GM12878 (cell line): ENCODE results near the gene RTN4RL1. TPM values are rescaled to one million over a fixed set of nuclear protein-coding genes. Genes with fewer than 3 reads are reported as not detected.
A peak's percentile ranks its signal among the peaks of the same experiment; 100 is the strongest.

ENCODE experiments used
- ATAC-seq: fragments of 200-7000 bp; cut with Tn5 transposase; 3 replicates; pipeline ENCODE4 v1.9.1; 2020; ENCODE audit warnings: mild to moderate bottlenecking, moderate library complexity
- BruUV-seq: library from RNA; stranded (reverse); fragments of 400-500 nt; replicated peaks from 2 replicates; lab custom pipeline; 2021; lab: Mats Ljungman, UMichigan
- CTCF ChIA-PET: fragments of 300-600 bp; sonication (Branson Sonifier 250); formaldehyde crosslinking; extraction: SDS; loops from one replicate; lab custom pipeline; 2021; ENCODE audit warnings: inconsistent platforms; lab: Yijun Ruan, JAX
- POLR2A ChIA-PET: fragments of 350-600 bp; formaldehyde crosslinking; extraction: SDS; loops from one replicate; lab custom pipeline; 2021; ENCODE audit warnings: inconsistent platforms; lab: Charles Lee
- RAD21 ChIA-PET: fragments of 300-600 bp; sonication (Branson Sonifier 250); formaldehyde crosslinking; loops from one replicate; lab custom pipeline; 2023; ENCODE audit warnings: antibody characterized with exemption; ENCODE audit not compliant: unreplicated experiment; lab: Charles Lee
- SMC1A ChIA-PET: fragments of 300-600 bp; sonication (Branson Sonifier 250); formaldehyde crosslinking; loops from one replicate; lab custom pipeline; 2023; ENCODE audit not compliant: unreplicated experiment, uncharacterized antibody; lab: Charles Lee
- DNase-seq: peaks from one replicate; pipeline ENCODE4 v3.0.0-alpha.2; 2011; ENCODE audit warnings: low read depth, low spot score
- FAIRE-seq: peaks from 3 replicates; lab custom pipeline; 2011; peaks lifted over from hg19 to GRCh38; lab: Jason Lieb, UNC
- H2AFZ ChIP-seq: 2 replicates; pipeline ENCODE4 v1.6.0; 2011; ENCODE audit warnings: low read depth, low read length, control low read depth; ENCODE audit not compliant: control insufficient read depth
- H3K27ac ChIP-seq: 2 replicates; pipeline ENCODE4 v1.5.1; 2011; ENCODE audit warnings: control low read depth; ENCODE audit not compliant: control insufficient read depth, insufficient read depth
- H3K27me3 ChIP-seq, 2 experiments: replicated peaks in 1 of 2; 2 replicates each; pipeline versions ENCODE4 v1.6.0 to v1.6.1; 2011; ENCODE audit warnings: low read length in 1 of 2; ENCODE audit not compliant: control insufficient read depth in 2 of 2, insufficient read depth in 2 of 2
- H3K36me3 ChIP-seq, 2 experiments: 2 replicates each; pipeline ENCODE4 v1.5.1; 2011; ENCODE audit warnings: low read length in 1 of 2; ENCODE audit not compliant: control insufficient read depth in 2 of 2, insufficient read depth in 2 of 2
- H3K4me1 ChIP-seq: 2 replicates; pipeline ENCODE4 v1.6.1; 2011; ENCODE audit warnings: mild to moderate bottlenecking, low read length, moderate library complexity, mixed read lengths; ENCODE audit not compliant: control insufficient read depth, insufficient read depth
- H3K4me2 ChIP-seq: 2 replicates; pipeline ENCODE4 v1.6.0; 2011; ENCODE audit warnings: control low read depth; ENCODE audit not compliant: control insufficient read depth, insufficient read depth
- H3K4me3 ChIP-seq: fragments of 200-600 bp; sonication (generic); 2 replicates; pipeline ENCODE4 v1.5.1; 2016
- H3K79me2 ChIP-seq: 2 replicates; pipeline ENCODE4 v1.6.0; 2011; ENCODE audit warnings: low read length; ENCODE audit not compliant: control insufficient read depth, insufficient read depth
- H3K9ac ChIP-seq: 2 replicates; pipeline ENCODE4 v1.8.0; 2011; ENCODE audit warnings: low read length, control low read depth, mixed read lengths; ENCODE audit not compliant: control insufficient read depth, insufficient read depth
- H3K9me3 ChIP-seq: replicated peaks from 3 replicates; pipeline ENCODE4 v1.5.1; 2011; ENCODE audit warnings: mild to moderate bottlenecking, low read length; ENCODE audit not compliant: control insufficient read depth, insufficient read depth
- H4K20me1 ChIP-seq: 2 replicates; pipeline ENCODE4 v1.6.0; 2011; ENCODE audit not compliant: control insufficient read depth, insufficient read depth
- ASH2L ChIP-seq: fragments of 300-600, 200-600 bp; sonication (generic); IDR thresholded peaks from 2 replicates; pipeline ENCODE4 v1.6.1; 2017; ENCODE audit warnings: low read depth, mild to moderate bottlenecking, borderline replicate concordance
- CBX5 ChIP-seq: sonication (generic); IDR thresholded peaks from 2 replicates; pipeline ENCODE4 v1.6.1; 2016; ENCODE audit warnings: low read depth, moderate library complexity, mild to moderate bottlenecking, inconsistent platforms
- CREM ChIP-seq: IDR thresholded peaks from 2 replicates; pipeline ENCODE4 v1.6.1; 2014; ENCODE audit warnings: antibody characterized with exemption, low read depth
- IKZF1 ChIP-seq: fragments of 450-650 bp; conservative IDR thresholded peaks from 2 replicates; pipeline ENCODE4 v1.6.1; 2017; ENCODE audit warnings: antibody characterized with exemption, mild to moderate bottlenecking
- JUNB ChIP-seq: IDR thresholded peaks from 2 replicates; pipeline ENCODE4 v1.6.1; 2016; ENCODE audit warnings: antibody characterized with exemption, mild to moderate bottlenecking
- WGBS: methylation state at CpG from one replicate; pipeline ENCODE4 v1.1.6; 2016; ENCODE audit warnings: low lambda C conversion rate; ENCODE audit not compliant: insufficient replicate concordance, insufficient coverage; ENCODE audit errors: missing lambda C conversion rate; 5-methylcytosine and 5-hydroxymethylcytosine counted together
- in situ Hi-C: fragments of 300-500 bp; cut with MboI; formaldehyde crosslinking; loops from 9 replicates; pipeline ENCODE4 v1.14.3; 2018; ENCODE audit warnings: mixed read lengths
- intact Hi-C: fragments of 100-400 bp; cut with micrococcal nuclease; formaldehyde crosslinking; loops from one replicate; pipeline ENCODE4 v1.14.2; 2022; ENCODE audit not compliant: unreplicated experiment
- polyA plus RNA-seq, 11 experiments: library from polyadenylated mRNA; depleted of rRNA in 4 of 11; unstranded in 6 of 11; stranded (reverse) in 5 of 11; fragments of >200 nt; fragmentation: Nextera tagmentation in 4 of 11; fragmentation: Illumina TruSeq in 1 of 11; extraction: Ambion mirVana in 4 of 11; extraction: Trizol in 1 of 11; gene quantifications; 1 replicate in 1 of 11; 2 replicates in 10 of 11; pipeline versions ENCODE4 v1.2.1 to v1.2.3, GENCODE V29; 2011 to 2016; ENCODE audit warnings: inconsistent platforms in 2 of 11, missing spikeins in 2 of 11, low read depth in 1 of 11
- total RNA-seq, 4 experiments: library from RNA; depleted of rRNA in 3 of 4; stranded (reverse); fragments of >200 nt in 3 of 4; fragmentation: Illumina TruSeq in 1 of 4; extraction: Trizol in 1 of 4; gene quantifications; 2 replicates each; pipeline versions ENCODE4 v1.2.1 to v1.2.3, GENCODE V29; 2013 to 2021
- TF ChIP-seq, protein P1 (sequence below): IDR thresholded peaks from 2 replicates; pipeline ENCODE4 v1.6.1; 2012; ENCODE audit warnings: mild to moderate bottlenecking, low read depth, low read length
- TF ChIP-seq, protein P2 (sequence below): fragments of 450-650 bp; conservative IDR thresholded peaks from 2 replicates; pipeline ENCODE4 v1.6.1; 2017; ENCODE audit warnings: mild to moderate bottlenecking, moderate library complexity
- TF ChIP-seq, protein P3 (sequence below): fragments of 450-650 bp; IDR thresholded peaks from 2 replicates; pipeline ENCODE4 v1.6.1; 2017; ENCODE audit warnings: mild to moderate bottlenecking, moderate library complexity
- TF ChIP-seq, protein P4 (sequence below): fragments of 450-650 bp; IDR thresholded peaks from 2 replicates; pipeline ENCODE4 v1.6.1; 2016; ENCODE audit warnings: mild to moderate bottlenecking

RTN4RL1 gene
- total and polyA plus RNA-seq, 10 of the 15 experiments (the other 5 are each of a cell fraction or from before 2014, with no cell fraction given), result 0.08 to 0.11 (median 0.10) TPM; not detected in 7

DNA sequence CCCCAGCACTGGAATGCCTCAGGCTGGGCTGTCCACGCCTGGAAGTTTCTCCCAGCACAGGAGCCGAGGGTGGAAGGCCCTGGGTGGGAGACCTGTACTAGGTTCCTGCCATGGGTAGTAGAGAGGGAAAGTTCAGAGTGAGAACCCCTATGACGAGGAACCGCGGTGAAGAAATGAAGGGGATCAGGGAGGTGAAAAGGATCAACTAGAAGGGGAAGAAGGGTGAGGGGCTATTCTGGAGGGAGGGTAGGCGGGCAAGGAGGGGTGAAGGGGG is 35.2 kb upstream of the RTN4RL1 start (continued):
- TF ChIP-seq, protein P1, sequence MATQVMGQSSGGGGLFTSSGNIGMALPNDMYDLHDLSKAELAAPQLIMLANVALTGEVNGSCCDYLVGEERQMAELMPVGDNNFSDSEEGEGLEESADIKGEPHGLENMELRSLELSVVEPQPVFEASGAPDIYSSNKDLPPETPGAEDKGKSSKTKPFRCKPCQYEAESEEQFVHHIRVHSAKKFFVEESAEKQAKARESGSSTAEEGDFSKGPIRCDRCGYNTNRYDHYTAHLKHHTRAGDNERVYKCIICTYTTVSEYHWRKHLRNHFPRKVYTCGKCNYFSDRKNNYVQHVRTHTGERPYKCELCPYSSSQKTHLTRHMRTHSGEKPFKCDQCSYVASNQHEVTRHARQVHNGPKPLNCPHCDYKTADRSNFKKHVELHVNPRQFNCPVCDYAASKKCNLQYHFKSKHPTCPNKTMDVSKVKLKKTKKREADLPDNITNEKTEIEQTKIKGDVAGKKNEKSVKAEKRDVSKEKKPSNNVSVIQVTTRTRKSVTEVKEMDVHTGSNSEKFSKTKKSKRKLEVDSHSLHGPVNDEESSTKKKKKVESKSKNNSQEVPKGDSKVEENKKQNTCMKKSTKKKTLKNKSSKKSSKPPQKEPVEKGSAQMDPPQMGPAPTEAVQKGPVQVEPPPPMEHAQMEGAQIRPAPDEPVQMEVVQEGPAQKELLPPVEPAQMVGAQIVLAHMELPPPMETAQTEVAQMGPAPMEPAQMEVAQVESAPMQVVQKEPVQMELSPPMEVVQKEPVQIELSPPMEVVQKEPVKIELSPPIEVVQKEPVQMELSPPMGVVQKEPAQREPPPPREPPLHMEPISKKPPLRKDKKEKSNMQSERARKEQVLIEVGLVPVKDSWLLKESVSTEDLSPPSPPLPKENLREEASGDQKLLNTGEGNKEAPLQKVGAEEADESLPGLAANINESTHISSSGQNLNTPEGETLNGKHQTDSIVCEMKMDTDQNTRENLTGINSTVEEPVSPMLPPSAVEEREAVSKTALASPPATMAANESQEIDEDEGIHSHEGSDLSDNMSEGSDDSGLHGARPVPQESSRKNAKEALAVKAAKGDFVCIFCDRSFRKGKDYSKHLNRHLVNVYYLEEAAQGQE, result no peak
- TF ChIP-seq JUNB (no peak), ASH2L (no peak)

DNA sequence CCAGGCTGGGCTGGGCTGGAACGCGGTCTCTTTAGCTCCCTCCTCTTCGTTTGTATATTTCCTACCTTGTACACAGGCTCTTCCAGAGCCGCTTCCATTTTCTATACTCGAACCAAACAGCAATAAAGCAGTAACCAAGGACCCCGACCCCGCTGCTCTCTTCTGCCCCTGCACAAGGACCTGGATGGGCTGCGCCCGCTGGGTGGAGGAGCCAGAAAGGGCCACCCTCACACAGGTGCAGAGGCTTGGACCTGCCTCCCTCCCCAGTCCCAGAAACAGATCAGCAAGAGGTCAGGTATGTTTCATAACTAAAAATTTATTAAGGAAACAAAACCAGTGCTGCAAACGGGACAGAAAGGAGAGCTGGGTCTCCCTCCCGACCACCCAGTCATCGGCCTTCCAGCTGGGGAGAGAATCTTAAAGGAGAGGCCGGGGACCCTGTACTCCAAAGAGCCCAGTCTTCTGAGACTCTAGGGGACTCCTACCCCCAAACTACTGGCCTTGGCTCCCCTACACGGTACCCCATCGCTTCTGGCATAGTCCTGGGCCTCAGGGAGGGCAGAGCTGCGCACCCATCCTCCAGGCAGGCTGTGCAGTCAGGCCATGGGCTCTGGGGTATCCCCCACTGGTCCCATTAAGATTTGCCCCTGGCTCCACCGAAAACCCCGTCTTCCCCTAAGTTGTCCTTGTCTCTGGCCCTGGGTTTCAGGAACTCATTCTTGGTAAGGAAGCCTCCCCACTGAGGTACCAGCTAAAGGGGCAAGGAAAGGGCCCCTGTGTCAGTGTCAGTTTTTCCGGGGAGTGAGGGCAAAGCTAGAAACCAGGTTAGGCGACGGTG is 34.6 kb upstream of the RTN4RL1 start:
- Histone ChIP-seq H4K20me1 (no peaks in the 10 kb centered on the region), H3K4me3 (peak overlapping the region; percentile 95), H3K27ac (peak overlapping the region; percentile 84), H3K27me3 (no peaks in the 10 kb centered on the region), H3K36me3 (peaks cover 16 to 25% of the 10 kb centered on the region in 2 experiments), H3K79me2 (peaks cover 55% of the 10 kb centered on the region), H3K9ac (peak overlapping the region; percentile 80), H2AFZ (no peak overlapping the region), H3K9me3 (no peaks in the 10 kb centered on the region; the same call in 2 of the 3 replicates), H3K4me2 (peak overlapping the region; percentile 81), H3K4me1 (peaks cover 43% of the 10 kb centered on the region)
- 82% methylated on average over 21 of the region's 21 CpGs for WGBS
- intact Hi-C loops, result loop anchor here (5.0 kb wide), 1 partner anchor 33 kb away; no protein-coding TSS in a partner anchor
- TSS peak; percentile 22 for BruUV-seq
- RAD21 ChIA-PET, result interaction anchor here (1.0 to 8.4 kb wide), 9 partner anchors 10 to 276 kb away, joined by 3 to 271 read pairs (median 7); partner anchors contain the start of gene TSR1
- ATAC-seq (no peak), FAIRE-seq (no peak), DNase-seq (no peak)
- POLR2A ChIA-PET, result interaction anchor here (0.6 to 2.3 kb wide), 8 partner anchors 9 to 338 kb away, joined by 3 to 11 read pairs (median 4); no protein-coding TSS in a partner anchor
- CTCF ChIA-PET, result interaction anchor here (0.5 to 8.4 kb wide), 16 partner anchors 9 to 243 kb away, joined by 3 to 265 read pairs (median 5); no protein-coding TSS in a partner anchor
- SMC1A ChIA-PET, result interaction anchor here (0.9 to 8.6 kb wide), 17 partner anchors 10 to 223 kb away, joined by 3 to 141 read pairs (median 7); no protein-coding TSS in a partner anchor
- in situ Hi-C loops, result loop anchor here (10.0 kb wide), 1 partner anchor 185 kb away; no protein-coding TSS in a partner anchor
- TF ChIP-seq, protein P2, sequence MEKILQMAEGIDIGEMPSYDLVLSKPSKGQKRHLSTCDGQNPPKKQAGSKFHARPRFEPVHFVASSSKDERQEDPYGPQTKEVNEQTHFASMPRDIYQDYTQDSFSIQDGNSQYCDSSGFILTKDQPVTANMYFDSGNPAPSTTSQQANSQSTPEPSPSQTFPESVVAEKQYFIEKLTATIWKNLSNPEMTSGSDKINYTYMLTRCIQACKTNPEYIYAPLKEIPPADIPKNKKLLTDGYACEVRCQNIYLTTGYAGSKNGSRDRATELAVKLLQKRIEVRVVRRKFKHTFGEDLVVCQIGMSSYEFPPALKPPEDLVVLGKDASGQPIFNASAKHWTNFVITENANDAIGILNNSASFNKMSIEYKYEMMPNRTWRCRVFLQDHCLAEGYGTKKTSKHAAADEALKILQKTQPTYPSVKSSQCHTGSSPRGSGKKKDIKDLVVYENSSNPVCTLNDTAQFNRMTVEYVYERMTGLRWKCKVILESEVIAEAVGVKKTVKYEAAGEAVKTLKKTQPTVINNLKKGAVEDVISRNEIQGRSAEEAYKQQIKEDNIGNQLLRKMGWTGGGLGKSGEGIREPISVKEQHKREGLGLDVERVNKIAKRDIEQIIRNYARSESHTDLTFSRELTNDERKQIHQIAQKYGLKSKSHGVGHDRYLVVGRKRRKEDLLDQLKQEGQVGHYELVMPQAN, result no peak
- TF ChIP-seq, protein P3, sequence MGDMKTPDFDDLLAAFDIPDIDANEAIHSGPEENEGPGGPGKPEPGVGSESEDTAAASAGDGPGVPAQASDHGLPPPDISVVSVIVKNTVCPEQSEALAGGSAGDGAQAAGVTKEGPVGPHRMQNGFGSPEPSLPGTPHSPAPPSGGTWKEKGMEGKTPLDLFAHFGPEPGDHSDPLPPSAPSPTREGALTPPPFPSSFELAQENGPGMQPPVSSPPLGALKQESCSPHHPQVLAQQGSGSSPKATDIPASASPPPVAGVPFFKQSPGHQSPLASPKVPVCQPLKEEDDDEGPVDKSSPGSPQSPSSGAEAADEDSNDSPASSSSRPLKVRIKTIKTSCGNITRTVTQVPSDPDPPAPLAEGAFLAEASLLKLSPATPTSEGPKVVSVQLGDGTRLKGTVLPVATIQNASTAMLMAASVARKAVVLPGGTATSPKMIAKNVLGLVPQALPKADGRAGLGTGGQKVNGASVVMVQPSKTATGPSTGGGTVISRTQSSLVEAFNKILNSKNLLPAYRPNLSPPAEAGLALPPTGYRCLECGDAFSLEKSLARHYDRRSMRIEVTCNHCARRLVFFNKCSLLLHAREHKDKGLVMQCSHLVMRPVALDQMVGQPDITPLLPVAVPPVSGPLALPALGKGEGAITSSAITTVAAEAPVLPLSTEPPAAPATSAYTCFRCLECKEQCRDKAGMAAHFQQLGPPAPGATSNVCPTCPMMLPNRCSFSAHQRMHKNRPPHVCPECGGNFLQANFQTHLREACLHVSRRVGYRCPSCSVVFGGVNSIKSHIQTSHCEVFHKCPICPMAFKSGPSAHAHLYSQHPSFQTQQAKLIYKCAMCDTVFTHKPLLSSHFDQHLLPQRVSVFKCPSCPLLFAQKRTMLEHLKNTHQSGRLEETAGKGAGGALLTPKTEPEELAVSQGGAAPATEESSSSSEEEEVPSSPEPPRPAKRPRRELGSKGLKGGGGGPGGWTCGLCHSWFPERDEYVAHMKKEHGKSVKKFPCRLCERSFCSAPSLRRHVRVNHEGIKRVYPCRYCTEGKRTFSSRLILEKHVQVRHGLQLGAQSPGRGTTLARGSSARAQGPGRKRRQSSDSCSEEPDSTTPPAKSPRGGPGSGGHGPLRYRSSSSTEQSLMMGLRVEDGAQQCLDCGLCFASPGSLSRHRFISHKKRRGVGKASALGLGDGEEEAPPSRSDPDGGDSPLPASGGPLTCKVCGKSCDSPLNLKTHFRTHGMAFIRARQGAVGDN, result no peak
- TF ChIP-seq IKZF1 (no peak), CBX5 (no peak), CREM (no peak)
- TF ChIP-seq, protein P4, sequence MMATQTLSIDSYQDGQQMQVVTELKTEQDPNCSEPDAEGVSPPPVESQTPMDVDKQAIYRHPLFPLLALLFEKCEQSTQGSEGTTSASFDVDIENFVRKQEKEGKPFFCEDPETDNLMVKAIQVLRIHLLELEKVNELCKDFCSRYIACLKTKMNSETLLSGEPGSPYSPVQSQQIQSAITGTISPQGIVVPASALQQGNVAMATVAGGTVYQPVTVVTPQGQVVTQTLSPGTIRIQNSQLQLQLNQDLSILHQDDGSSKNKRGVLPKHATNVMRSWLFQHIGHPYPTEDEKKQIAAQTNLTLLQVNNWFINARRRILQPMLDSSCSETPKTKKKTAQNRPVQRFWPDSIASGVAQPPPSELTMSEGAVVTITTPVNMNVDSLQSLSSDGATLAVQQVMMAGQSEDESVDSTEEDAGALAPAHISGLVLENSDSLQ, result no peak
